ENCODE data around the gene DAPK2. TPM values are rescaled to one million over a fixed set of nuclear protein-coding genes. Genes with fewer than 3 reads are reported as not detected.

DAPK2 gene
- total and polyA plus RNA-seq, 2 donors (not counting 1 experiment from before 2014, with no cell fraction given), result 14.4 to 21.4 TPM

GRCh38 chr15:63870043-63870394 lies 176.3 kb downstream of the DAPK2 start:
- H3K9ac ChIP-seq (ENCODE audit: insufficient read depth, low read length), result no peak overlapping the region
- no peak for TF ChIP-seq EZH2 (IDR thresholded peaks at IDR 0.05; ENCODE audit: low read length, missing control alignments)
- TF ChIP-seq CTCF (conservative IDR thresholded peaks at IDR 0.05 in 1 of 2, IDR thresholded peaks at IDR 0.05 in 1 of 2; ENCODE audit: low read depth in 1 of 2, low read length in 2 of 2), result no peak
- no peaks in the 10 kb centered on the region for H4K20me1 ChIP-seq (ENCODE audit: control insufficient read depth, extremely low read depth, insufficient read depth, low read length)
- H3K4me3 ChIP-seq (replicated peaks in 1 of 4; ENCODE audit: control extremely low read depth in 1 of 4, insufficient read depth in 1 of 4, low read depth in 3 of 4, low read length in 4 of 4), result no peak overlapping the region
- no peak overlapping the region for H3K27ac ChIP-seq (ENCODE audit: insufficient read depth, low read length)
- no peak overlapping the region for H2AFZ ChIP-seq (ENCODE audit: low read length)
- no peaks in the 10 kb centered on the region for H3K79me2 ChIP-seq (ENCODE audit: control insufficient read depth, insufficient read depth, low read length)
- H3K36me3 ChIP-seq (ENCODE audit: control insufficient read depth, insufficient read depth, low read length), result no peaks in the 10 kb centered on the region
- peaks cover 4% of the 10 kb centered on the region for H3K27me3 ChIP-seq (ENCODE audit: control insufficient read depth, insufficient read depth, low read length)
- no peak for DNase-seq (ENCODE audit: low read depth in 2 of 2)
- H3K4me1 ChIP-seq (ENCODE audit: control insufficient read depth, extremely low read depth, insufficient read depth, low read length), result no peaks in the 10 kb centered on the region
- H3K9me3 ChIP-seq (ENCODE audit: control insufficient read depth, insufficient read depth, low read depth, low read length), result no peaks in the 10 kb centered on the region
- H3K4me2 ChIP-seq (ENCODE audit: extremely low read depth, insufficient read depth, low read length), result no peak overlapping the region

GRCh38 chr15:63869371-63870042 lies 176.8 kb downstream of the DAPK2 start:
- no peak overlapping the region for H3K4me3 ChIP-seq (replicated peaks in 1 of 4; ENCODE audit: control extremely low read depth in 1 of 4, insufficient read depth in 1 of 4, low read depth in 3 of 4, low read length in 4 of 4)
- H3K4me2 ChIP-seq (ENCODE audit: extremely low read depth, insufficient read depth, low read length), result no peak overlapping the region
- no peaks in the 10 kb centered on the region for H3K9me3 ChIP-seq (ENCODE audit: control insufficient read depth, insufficient read depth, low read depth, low read length)
- no peak overlapping the region for H3K27ac ChIP-seq (ENCODE audit: insufficient read depth, low read length)
- no peak overlapping the region for H2AFZ ChIP-seq (ENCODE audit: low read length)
- H3K9ac ChIP-seq (ENCODE audit: insufficient read depth, low read length), result no peak overlapping the region
- DNase-seq (ENCODE audit: low read depth in 2 of 2), result no peak
- peaks cover 4% of the 10 kb centered on the region for H3K27me3 ChIP-seq (ENCODE audit: control insufficient read depth, insufficient read depth, low read length)
- no peaks in the 10 kb centered on the region for H3K4me1 ChIP-seq (ENCODE audit: control insufficient read depth, extremely low read depth, insufficient read depth, low read length)
- no peak for TF ChIP-seq EZH2 (IDR thresholded peaks at IDR 0.05; ENCODE audit: low read length, missing control alignments)
- TF ChIP-seq CTCF (conservative IDR thresholded peaks at IDR 0.05 in 1 of 2, IDR thresholded peaks at IDR 0.05 in 1 of 2; ENCODE audit: low read depth in 1 of 2, low read length in 2 of 2), result no peak
- no peaks in the 10 kb centered on the region for H3K79me2 ChIP-seq (ENCODE audit: control insufficient read depth, insufficient read depth, low read length)
- no peaks in the 10 kb centered on the region for H3K36me3 ChIP-seq (ENCODE audit: control insufficient read depth, insufficient read depth, low read length)
- H4K20me1 ChIP-seq (ENCODE audit: control insufficient read depth, extremely low read depth, insufficient read depth, low read length), result no peaks in the 10 kb centered on the region

- no peaks in the 10 kb centered on the region for H3K9me3 ChIP-seq (ENCODE audit: control insufficient read depth, insufficient read depth, low read depth, low read length)
- no peak overlapping the region for H2AFZ ChIP-seq (ENCODE audit: low read length)
- H3K36me3 ChIP-seq (ENCODE audit: control insufficient read depth, insufficient read depth, low read length), result no peaks in the 10 kb centered on the region
- no peaks in the 10 kb centered on the region for H3K4me1 ChIP-seq (ENCODE audit: control insufficient read depth, extremely low read depth, insufficient read depth, low read length)
- DNase-seq (ENCODE audit: low read depth in 2 of 2), result no peak
- no peaks in the 10 kb centered on the region for H4K20me1 ChIP-seq (ENCODE audit: control insufficient read depth, extremely low read depth, insufficient read depth, low read length)
- H3K4me3 ChIP-seq (replicated peaks in 1 of 4; ENCODE audit: control extremely low read depth in 1 of 4, insufficient read depth in 1 of 4, low read depth in 3 of 4, low read length in 4 of 4), result no peak overlapping the region
- no peak overlapping the region for H3K27ac ChIP-seq (ENCODE audit: insufficient read depth, low read length)
- TF ChIP-seq CTCF (conservative IDR thresholded peaks at IDR 0.05 in 1 of 2, IDR thresholded peaks at IDR 0.05 in 1 of 2; ENCODE audit: low read depth in 1 of 2, low read length in 2 of 2) (no peak), EZH2 (IDR thresholded peaks at IDR 0.05; ENCODE audit: low read length, missing control alignments) (no peak)
- H3K79me2 ChIP-seq (ENCODE audit: control insufficient read depth, insufficient read depth, low read length), result no peaks in the 10 kb centered on the region
- H3K4me2 ChIP-seq (ENCODE audit: extremely low read depth, insufficient read depth, low read length), result no peak overlapping the region
- H3K27me3 ChIP-seq (ENCODE audit: control insufficient read depth, insufficient read depth, low read length), result peaks cover 8% of the 10 kb centered on the region
- no peak overlapping the region for H3K9ac ChIP-seq (ENCODE audit: insufficient read depth, low read length)
Observed at GRCh38 chr15:63864186-63864585, 182.1 kb downstream of the DAPK2 start.

All from fibroblast of lung (primary cell).